ENCODE measurements around the gene TRIP12. TPM values are rescaled to one million over a fixed set of nuclear protein-coding genes. Genes with fewer than 3 reads are reported as not detected.

The TRIP12 gene
- total RNA-seq, 1 experiment from 2014 or later, result 175 TPM

- Histone ChIP-seq H2AFZ (ENCODE audit: low read depth, low read length, poor library complexity, severe bottlenecking) (no peak overlapping the region), H3K4me3 (replicated peaks in 1 of 2; ENCODE audit: low read depth in 1 of 2, low read length in 2 of 2) (no peak overlapping the region), H3K4me2 (ENCODE audit: low read length) (no peak overlapping the region), H4K20me1 (ENCODE audit: insufficient read depth) (peaks cover 8% of the 10 kb centered on the region; the same call in 1 of the 2 replicates), H3K4me1 (ENCODE audit: control insufficient read depth in 1 of 2, insufficient read depth in 2 of 2, low read length in 2 of 2) (peaks cover 2 to 8% of the 10 kb centered on the region in 2 experiments; a peak in 2 of 4 replicates), H3K27me3 (ENCODE audit: insufficient read depth, low read length) (no peaks in the 10 kb centered on the region), H3K79me2 (ENCODE audit: insufficient read depth, low read length) (peaks cover 5% of the 10 kb centered on the region; the same call in 1 of the 2 replicates), H3K9ac (ENCODE audit: low read length) (no peak overlapping the region), H3K36me3 (ENCODE audit: control insufficient read depth in 1 of 2, insufficient read depth in 2 of 2, low read length in 2 of 2) (peaks cover 14 to 20% of the 10 kb centered on the region in 2 experiments; a peak in 3 of 4 replicates), H3K9me2 (ENCODE audit: insufficient read depth) (no peaks in the 10 kb centered on the region), H3K9me3 (ENCODE audit: control insufficient read depth in 1 of 2, insufficient read depth in 1 of 2, low read depth in 1 of 2, low read length in 2 of 2) (no peaks in the 10 kb centered on the region), H3K27ac (ENCODE audit: low read depth, low read length) (no peak overlapping the region)
- TF ChIP-seq MAX (IDR thresholded peaks at IDR 0.05) (0 out of 2 replicates have a peak, but pooled peaks have one; percentile 10), RAD21 (IDR thresholded peaks at IDR 0.05; ENCODE audit: low read depth) (peak; percentile 60), SRF (IDR thresholded peaks at IDR 0.05; ENCODE audit: low read depth) (no peak), YY1 (IDR thresholded peaks at IDR 0.05; ENCODE audit: extremely low read depth, insufficient replicate concordance, low read depth, low read length) (no peak), CTCF (IDR thresholded peaks at IDR 0.05 in 2 of 3, conservative IDR thresholded peaks at IDR 0.05 in 1 of 3; ENCODE audit: borderline replicate concordance in 1 of 3, insufficient read depth in 1 of 3, low read depth in 2 of 3, low read length in 2 of 3) (peak; percentile 35 to 90 (median 87); a peak in 5 of 6 replicates), SIN3A (IDR thresholded peaks at IDR 0.05; ENCODE audit: low read depth) (no peak), SP1 (IDR thresholded peaks at IDR 0.05; ENCODE audit: low read depth) (no peak), EGR1 (IDR thresholded peaks at IDR 0.05; ENCODE audit: low read depth) (no peak), ZFX (IDR thresholded peaks at IDR 0.05) (no peak)
- ATAC-seq, result peak; percentile 87
- peak; percentile 12 for DNase-seq (ENCODE audit: low read depth, low spot score)
- BruUV-seq (replicated peaks), result no TSS peak
- POLR2A ChIA-PET, result interaction anchor here (0.7 kb wide), 1 partner anchor 923 kb away, joined by 3 read pairs; no protein-coding TSS in a partner anchor
- CTCF ChIA-PET, result interaction anchor here (1.0 to 1.7 kb wide), 7 partner anchors 8 to 378 kb away, joined by 3 to 7 read pairs (median 4); partner anchors contain the start of gene SLC16A14
- RAD21 ChIA-PET (ENCODE audit: low non-redundant PET in 1 of 2, low total read pairs in 2 of 2, uncharacterized antibody in 2 of 2, unreplicated experiment in 2 of 2), result interaction anchor here in 1 of 2 experiments (0.6 kb wide), 1 partner anchor 140 kb away, joined by 3 read pairs; no protein-coding TSS in a partner anchor
- intact Hi-C loops (cut with micrococcal nuclease), result no loop called here
These were observed 140.7 kb downstream of the TRIP12 start for GRCh38 chr2:229780856-229781773.
